NCI-H146 treated with DMSO at 0.1 percent for 48 hours (cell line): ENCODE results near the gene PNPT1.
A peak's percentile ranks its signal among the peaks of the same experiment; 100 is the strongest.

ENCODE experiments used
- DNase-seq: peaks from one replicate; lab custom pipeline; 2025; ENCODE audit not compliant: unreplicated experiment; lab: John Stamatoyannopoulos, UW

PNPT1 gene

DNA sequence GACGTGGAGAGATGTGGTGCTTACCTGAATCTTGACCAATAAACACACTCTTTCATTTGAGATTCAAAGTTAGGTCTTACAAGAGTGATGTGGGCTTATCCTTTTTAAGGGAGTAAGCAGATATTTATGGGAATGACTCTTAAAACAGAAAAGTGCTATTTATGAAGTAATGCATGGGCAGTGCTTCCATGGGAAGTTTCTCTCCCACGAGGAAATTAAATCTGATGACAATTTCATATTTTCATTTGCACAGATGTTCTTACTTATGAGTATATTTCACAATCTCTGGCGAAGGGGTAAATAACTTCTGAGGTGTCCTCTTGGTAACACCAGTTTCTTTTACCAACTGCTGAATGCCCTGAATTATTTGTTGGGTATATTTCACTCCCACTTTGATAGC, 21.0 kb downstream of the PNPT1 start:
- DNase-seq, result no peak

DNA sequence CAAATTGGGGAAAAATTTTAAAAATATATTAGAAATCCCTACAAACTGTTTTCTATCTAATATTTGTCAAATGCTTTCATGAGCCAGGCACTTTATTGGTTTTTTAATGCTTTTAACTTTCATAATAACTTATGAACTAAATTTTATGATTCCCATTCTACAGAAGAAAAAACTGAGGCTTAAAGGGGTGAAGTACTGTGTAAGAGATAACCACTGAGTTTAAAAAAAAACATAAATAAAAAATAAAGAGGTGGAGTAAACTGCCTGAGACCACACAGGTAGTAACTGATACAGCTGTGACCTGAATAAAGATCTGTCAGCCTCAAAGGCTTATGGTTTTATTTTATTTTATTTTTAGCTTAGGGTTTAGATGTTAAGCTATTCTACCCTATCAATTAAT, 24.7 kb downstream of the PNPT1 start:
- DNase-seq, result no peak

DNA sequence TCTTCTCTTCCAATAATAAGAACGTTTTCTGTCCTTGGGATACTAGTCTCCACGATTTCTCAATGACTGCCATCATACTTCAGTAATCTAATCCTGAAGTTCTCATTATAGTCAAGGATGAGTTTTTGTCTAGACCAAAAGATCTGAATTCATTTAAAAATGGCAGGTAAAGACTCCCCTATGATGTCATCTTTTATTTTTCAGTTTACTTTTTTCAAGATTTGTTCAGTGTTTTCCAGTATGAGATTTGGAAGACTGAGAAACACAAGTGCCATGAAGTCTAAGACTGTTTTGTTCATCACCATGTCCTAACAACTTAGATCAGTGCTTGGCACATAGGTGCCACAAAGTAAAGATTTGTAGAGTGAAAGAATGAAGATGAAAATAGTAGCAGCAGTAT, 40.4 kb downstream of the PNPT1 start:
- DNase-seq, result no peak

DNA sequence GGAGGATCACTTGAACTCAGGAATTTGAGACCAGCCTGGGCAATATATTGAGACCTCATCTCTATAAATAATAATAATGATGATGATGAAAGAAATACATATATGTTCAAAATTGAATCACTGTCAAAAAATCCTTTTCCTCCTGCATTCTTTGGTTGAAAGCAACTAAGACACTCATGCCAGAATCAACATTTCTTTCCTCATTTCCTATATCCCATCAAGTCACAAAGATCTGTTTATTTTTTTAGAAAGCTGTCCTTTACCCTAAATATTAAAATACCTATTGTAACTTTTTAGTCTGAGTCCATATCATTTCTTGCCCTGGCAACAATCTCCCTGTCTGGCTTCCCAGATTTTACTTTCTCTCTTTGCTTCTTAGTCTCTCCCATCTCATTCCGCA, 44.4 kb downstream of the PNPT1 start:
- DNase-seq, result no peak

DNA sequence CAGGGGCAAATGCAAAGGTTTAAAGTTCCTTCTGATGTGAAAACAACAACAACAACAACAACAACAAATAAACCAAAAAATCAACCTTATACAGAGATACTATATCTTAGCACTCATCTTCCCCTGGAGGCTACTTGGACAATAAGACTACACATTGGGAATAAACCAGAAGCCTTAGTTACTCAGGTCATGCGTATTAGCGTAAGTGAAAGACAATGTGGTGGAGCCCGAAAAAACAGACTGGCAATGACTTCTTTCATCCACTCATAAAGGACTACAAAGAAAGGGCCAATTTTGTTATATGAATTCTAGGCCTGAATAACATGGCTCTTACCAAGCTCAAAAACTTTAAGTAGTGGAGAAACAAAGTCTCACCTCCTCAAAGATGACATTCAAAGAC, 56.8 kb downstream of the PNPT1 start:
- no peak for DNase-seq

DNA sequence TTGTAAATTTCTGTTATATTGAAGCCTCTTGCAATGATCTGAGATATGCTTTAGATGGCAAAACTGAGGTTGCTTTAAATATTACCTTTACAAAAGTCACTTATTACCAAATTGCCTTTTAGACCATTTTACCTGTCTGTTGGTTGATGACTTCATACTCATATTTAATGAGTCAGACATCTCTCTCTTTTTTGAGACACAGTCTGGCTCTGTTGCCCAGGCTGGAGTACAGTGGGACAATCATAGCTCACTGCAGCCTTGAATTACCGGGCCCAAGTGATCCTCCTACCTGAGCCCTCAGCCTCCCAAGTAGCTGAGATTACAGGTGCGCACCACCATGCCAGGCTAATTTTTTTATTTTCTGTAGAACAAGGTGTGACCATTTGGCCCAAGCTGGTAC, 64.7 kb downstream of the PNPT1 start:
- no peak for DNase-seq

DNA sequence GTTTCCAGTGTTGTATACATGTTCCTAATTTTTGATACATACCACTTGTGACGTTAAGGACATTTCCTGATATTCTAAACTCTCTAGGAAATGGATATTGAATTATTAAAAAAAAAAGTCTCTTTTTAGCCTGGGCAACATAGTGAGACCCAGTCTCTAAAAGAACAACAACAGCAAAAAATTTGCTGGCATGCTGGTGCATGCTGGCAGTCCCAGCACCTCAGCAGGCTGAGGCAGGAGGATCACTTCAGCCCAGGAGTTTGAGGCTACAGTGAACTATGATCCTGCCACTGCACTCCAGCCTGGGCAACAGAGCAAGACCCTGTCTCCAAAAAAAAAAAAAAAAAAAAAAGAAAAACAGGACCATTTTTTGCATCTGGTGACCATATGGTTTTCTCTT, 65.7 kb downstream of the PNPT1 start:
- DNase-seq, result no peak

DNA sequence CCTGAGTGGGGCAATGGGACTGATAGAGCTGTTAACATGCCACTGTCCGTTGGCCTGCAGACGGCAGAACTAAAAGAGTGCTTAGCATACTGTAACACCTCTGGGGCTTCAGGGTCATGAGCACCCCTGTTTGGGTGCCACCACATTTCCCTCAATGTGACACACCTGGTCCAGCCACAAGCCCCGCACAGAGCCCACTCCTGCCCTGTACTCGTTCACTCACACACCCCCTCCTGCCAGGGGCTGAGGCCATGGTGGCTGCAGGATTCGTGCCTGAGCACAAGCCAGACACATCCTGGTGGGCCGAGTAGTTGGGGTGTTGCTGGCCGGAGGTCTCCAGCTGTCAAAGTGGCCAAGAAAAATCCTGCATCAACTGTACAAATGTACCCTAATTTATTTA, 71.8 kb downstream of the PNPT1 start:
- no peak for DNase-seq

DNA sequence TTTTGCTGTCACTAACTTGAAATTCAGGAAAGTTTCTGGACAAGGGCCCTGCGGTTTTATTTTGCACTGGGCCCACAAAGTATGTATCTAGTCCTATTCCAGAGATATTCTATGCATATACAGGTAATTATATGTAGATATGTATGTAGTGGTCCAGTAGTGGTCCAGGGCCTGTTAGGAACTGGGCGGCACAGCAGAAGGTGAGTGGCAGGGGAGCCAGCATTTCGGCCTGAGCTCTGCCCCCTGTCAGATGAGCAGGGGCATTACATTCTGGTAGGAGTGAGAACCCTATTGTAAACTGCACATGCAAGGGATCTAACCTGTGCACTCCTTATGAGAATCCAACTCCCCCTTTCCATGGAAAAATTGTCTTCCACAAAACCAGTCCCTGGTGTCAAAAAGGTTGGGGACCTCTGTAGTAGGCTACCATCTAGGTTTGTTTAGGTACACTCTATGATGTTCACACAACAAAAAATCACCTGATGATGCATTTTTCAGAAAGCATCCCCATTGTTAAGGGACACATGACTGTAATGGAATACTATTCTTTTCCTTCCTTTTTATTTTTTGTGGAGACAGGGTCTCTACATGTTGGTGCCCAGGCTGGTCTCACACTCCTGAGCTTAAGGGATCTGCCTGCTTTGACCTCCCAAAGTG, 73.4 kb downstream of the PNPT1 start:
- no peak for DNase-seq

DNA sequence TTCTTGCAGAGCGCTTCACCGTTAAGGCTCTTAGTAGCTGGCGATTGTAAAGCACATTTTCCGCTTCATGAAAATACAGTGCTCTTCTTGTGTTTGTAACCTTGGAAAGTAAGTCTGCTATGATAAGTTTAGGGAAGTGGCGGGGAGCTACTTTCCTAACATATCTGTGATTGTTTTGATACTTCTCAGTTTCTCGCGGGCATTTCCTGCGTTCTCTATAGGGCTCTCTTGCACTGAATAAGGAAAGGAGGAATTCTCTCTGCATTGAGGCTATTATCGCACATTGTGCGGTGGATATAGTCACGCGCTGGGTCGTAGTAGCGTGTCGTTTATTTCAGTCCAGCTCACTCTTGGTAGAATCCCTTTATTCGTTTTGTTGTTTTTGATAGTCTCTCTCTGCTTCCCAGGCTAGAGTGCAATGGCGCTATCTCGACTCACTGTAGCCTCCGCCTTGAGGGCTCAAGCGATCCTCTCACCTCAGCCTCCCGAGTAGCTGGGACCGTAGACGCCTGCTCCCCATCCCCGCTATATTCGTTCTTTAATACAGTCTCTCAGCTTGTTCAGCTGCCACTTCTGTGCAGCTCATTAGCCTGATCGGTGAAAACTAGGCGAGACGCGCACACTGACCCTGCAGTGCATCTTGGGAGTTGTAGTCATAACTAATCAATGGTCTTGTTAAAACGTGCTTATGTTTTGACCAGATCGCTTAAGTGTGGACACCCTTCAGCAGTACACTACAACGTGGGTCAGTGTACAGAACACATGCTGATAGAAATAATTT, 75.2 kb downstream of the PNPT1 start:
- peak; percentile 27 for DNase-seq

DNA sequence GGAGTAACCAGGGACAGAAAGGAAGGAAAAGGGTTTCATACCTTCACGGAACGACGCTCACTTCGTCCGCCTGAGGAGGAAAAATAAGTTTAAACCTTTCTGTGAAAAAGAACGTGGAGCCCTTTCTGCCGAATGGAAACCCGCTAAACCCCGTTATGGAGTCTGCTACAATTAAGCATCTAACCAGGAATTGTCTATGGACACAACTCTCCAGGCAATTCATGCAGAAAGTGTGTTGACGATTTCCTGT, 75.7 kb downstream of the PNPT1 start:
- no peak for DNase-seq

DNA sequence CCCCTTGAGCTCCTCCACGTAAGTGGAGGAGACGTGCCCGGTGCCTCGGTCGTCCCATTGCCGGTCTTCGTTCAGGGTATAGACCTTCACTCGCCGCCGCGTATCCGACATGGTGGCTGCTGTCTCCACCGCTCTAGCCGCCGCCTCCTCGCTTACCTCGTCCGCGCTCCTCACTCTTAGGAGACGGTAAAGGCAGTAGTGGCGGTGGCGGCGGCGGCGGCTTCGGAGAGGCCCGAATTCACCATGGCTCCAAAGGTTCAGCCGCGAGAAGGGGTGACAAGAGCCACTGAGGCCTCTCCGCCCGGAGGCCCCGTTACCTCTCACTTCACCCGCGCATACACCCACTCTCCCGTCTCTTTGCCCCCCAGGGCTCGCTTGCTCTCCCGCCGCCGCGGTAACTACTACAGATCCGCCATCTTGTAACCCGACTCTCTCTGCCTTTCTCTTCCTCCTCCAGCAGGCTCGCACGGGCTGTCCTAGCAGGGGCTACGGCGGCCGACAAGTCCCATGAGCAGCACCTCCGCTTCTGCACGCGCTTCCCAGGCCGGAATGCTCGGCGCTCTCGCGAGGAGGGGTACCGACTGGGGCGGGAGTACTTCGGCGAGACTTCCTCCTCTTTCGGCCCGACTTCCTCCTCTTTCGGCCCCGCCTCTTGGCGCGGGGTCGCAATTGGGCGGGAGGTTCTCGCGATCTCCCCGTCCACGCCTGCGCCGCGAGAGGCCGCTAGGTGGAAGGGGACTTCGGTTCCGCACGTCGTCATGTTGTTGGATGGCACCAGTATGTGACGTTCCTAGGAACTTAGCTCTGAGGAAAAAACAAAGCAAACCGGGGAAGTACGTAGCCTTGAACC, 76.2 kb downstream of the PNPT1 start, which contains the start of gene PPP4R3B:
PPP4R3B (minus strand) TSS at position 448 of the 850 bp plus-strand sequence; CDS start at position 111, 337 bp downstream.
- DNase-seq, result peak; percentile 96

DNA sequence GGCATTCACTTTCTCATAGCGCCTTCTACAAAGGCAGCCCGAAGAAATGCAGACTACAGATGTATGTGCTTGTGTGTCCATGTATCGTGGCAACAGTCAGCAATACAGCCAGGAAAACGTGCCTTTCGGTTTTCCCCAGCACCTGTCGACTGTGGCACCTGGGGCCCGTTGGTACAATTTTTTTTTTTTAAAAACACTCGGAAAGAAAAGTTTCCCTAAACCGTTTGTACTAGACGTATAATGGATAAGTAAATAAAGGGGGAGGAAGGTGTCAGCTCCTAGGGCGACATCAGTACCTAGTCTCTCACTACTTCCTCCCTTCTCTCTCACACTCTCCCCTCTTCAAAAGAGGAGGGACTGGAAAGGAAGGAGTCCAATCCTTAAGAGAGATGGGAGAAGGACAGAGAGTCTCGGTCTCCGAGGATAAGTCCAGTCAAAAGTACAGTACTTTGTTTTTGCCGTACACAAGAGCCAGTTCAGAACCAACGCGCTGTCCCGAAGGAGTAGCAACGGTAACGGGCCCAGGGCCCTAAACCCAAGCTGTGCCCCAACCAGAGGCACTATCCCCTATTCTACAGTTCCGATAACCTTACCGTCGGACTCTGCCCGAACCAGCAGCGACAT, 77.0 kb downstream of the PNPT1 start:
- DNase-seq, result peak; percentile 52

DNA sequence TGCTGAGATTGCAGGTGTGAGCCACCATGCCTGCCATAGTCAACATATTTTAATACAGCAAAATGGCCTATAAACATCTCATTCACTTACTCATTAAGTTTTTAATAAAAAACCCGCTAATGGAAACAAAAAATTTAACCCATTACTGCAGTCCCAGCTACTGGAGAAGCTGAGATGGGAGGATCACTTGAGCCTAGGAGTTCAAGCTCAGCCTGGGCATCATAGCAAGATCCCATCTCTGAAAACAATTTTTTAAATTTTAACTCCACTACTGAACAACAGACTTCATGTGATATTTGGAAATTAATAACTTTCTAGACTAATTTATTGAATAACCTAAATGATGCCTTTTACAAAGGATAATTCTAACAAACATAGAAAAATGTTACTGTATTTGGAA, 81.6 kb downstream of the PNPT1 start:
- DNase-seq, result no peak

DNA sequence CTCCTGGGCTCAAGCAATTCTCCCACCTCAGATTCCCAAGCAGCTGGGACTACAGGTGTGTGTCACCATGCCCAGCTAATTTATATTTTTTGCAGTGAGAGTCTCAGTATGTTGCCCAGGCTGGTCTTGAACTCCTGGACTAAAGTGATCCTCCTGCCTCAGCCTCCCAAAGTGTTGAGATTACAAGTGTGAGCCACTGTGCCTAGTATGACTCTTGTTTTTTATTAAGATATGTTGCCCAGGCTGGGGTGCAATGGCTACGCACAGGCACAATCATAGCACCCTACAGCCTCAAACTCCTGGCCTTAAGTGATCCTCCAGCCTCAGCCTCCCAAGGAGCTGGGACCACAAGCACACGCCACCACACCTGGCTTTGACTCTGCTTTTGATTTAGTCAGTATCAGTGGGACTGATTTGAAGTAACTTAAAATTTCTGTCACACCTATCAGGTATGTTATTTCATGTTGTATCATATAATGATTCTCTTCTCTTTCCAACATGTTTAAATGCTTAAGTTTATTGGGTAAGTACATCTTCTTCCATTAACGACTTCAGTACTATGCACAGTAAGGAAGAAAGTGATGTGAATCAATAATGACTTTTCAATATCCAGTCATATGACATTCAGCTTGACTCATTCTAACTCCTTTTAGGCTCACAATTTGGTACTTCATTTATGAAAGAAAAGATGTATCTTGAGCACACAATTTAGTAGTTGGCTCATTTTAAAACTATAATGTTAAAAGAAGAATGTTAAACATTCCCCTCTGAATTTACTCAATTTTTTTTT, 82.5 kb downstream of the PNPT1 start:
- DNase-seq, result no peak

DNA sequence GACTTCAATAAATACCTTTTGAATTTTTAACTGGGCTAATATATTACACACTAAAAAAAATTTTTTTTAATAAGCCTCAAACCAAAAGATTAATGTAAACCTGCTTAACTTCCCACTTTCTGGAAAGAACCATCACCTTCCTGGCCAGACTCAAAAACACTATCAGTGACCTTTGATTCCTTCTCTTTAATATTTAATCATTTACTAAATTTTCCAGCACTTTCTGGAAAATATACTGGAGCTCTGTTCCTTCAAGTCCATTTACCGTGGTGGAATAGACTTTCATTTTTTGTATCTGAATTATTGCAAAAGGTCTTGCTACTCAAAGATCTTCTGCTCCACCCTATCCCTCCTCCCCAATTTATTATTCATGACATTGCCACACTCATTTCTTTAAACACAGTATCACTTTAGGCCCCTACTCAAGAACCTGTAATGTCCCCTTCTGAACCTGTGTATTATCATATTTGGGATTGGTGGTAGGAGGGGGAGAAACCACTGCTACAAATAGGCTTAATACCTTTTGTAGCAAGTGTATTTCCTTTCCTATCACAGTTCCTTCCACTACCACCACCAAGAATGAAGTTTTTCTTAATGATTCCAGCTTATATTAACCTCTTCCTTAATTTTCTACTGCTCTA, 83.6 kb downstream of the PNPT1 start:
- DNase-seq, result no peak

DNA sequence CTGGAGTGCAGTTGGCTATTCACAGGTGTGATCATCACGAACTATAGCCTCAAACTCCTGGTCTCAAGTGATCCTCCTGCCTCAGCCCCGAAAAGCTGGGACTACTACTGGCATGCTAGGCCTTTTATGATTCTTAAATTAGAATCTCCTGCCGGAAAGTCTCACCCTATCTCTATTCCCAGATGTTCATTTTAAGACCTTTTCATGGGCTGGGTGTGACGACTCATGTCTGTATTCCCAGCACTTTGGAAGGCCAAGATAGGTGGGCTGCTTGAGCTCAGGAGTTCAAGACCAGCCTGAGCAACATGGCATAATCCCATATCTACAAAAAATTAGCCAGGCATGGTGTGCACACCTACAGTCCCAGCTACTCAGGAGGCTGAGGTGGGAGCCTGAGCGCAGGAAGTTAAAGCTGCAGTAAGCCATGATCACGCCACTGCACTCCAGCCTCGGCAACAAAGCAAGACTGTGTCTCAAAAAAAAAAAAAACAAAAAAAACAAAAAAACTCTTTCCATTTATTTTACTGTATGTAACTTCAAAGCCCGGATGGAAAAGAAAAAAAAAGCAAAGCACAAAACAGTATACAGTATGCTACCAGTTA, 84.3 kb downstream of the PNPT1 start:
- DNase-seq, result no peak

DNA sequence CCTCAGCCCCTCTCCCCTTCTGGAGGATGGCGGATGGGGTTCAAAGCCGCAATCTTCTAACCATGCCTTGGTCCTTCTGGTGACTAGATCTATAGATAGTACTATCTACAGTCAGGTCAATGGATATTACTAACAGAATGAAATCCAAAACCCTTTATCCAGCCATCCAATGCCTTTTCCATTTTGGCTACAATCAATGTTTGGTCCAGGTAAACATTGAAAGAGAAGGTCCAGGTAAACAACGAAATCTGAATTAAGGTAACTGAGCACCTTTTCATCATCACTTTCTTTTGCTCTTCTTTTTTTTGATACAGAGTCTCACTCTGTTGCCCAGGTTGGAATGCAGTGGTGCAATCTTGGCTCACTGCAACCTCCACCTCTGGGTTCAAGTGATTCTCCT, 85.9 kb downstream of the PNPT1 start:
- DNase-seq, result no peak

DNA sequence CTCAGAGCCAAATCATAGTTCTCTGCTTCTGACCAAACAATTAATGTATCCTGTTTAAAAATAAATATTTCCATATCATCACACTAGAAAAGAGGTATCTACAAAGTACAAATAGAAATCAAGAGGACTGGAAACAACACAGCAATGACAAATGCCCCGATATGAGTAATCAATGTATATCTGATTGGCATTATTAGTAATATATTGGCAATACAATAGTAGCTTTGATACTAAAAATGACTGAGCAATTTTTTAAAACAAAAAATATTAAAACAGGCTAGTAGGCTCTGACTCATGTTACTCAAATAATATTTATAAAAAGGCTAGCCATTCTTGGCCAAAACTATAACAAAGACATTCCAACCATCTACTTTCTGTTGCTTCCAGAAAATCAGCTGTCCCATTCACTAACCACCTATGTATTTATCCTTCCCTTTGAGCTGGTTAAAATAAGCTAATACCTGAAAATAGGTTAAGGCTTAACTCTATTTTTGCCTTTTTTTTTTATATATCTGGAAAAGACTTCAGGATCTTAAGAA, 89.5 kb downstream of the PNPT1 start:
- DNase-seq, result no peak

DNA sequence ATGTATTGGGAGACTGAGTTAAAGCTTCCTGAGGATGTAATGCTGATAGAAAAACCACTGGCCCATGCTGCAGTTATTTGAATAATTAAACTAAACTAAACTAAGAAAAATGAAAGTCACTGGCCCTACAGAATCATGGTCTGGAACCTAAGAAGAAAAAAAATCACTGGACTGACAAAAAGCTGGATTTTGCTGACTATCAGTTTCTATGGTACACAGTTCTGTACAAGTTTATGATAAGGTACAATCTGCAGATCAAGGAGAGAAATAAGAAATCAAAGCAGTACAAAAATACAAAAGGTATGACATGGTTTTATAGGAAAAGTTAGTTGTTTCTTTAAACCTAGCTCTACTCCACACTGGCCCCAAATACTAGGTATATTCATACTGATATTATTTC, 91.8 kb downstream of the PNPT1 start:
- DNase-seq, result no peak
